ENCODE data around the gene KMO.

The KMO gene

GRCh38 chr1:241596633-241597032 is 64.5 kb downstream of the KMO start:
- DNase-seq (ENCODE audit: low spot score): no peak

- no peak for DNase-seq (ENCODE audit: low spot score)
Measured at GRCh38 chr1:241598249-241598648, 66.1 kb downstream of the KMO start.

GRCh38 chr1:241600496-241600901 is 68.3 kb downstream of the KMO start:
- DNase-seq (ENCODE audit: low spot score): no peak

- DNase-seq (ENCODE audit: low spot score): no peak
Measured at GRCh38 chr1:241603731-241604245, 71.6 kb downstream of the KMO start.

- no peak for DNase-seq (ENCODE audit: low spot score)
Measured at GRCh38 chr1:241605146-241605805, 73.1 kb downstream of the KMO start.

- DNase-seq (ENCODE audit: low spot score): no peak
Measured at GRCh38 chr1:241606544-241606943, 74.4 kb downstream of the KMO start.

- no peak for DNase-seq (ENCODE audit: low spot score)
Measured at GRCh38 chr1:241607497-241607896, 75.3 kb downstream of the KMO start.

GRCh38 chr1:241608379-241609033 is 76.3 kb downstream of the KMO start:
- no peak for DNase-seq (ENCODE audit: low spot score)

GRCh38 chr1:241610056-241610815 is 78.1 kb downstream of the KMO start:
- no peak for DNase-seq (ENCODE audit: low spot score)

- DNase-seq (ENCODE audit: low spot score): peak; percentile 74
Measured at GRCh38 chr1:241611063-241611462, 78.9 kb downstream of the KMO start.

GRCh38 chr1:241611736-241612135 is 79.6 kb downstream of the KMO start:
- DNase-seq (ENCODE audit: low spot score): no peak

- no peak for DNase-seq (ENCODE audit: low spot score)
Measured at GRCh38 chr1:241612533-241613477, 80.6 kb downstream of the KMO start.

GRCh38 chr1:241614144-241614543 is 82.0 kb downstream of the KMO start:
- DNase-seq (ENCODE audit: low spot score): no peak

GRCh38 chr1:241614572-241614971 is 82.4 kb downstream of the KMO start:
- no peak for DNase-seq (ENCODE audit: low spot score)

- DNase-seq (ENCODE audit: low spot score): no peak
Measured at GRCh38 chr1:241615043-241615974, 83.1 kb downstream of the KMO start.

GRCh38 chr1:241617426-241617825 is 85.2 kb downstream of the KMO start:
- DNase-seq (ENCODE audit: low spot score): no peak

- DNase-seq (ENCODE audit: low spot score): no peak
Measured at GRCh38 chr1:241622669-241623068, 90.5 kb downstream of the KMO start.

GRCh38 chr1:241624935-241625334 is 92.8 kb downstream of the KMO start:
- no peak for DNase-seq (ENCODE audit: low spot score)

GRCh38 chr1:241627453-241628259 is 95.5 kb downstream of the KMO start:
- peak; percentile 51 for DNase-seq (ENCODE audit: low spot score)

- DNase-seq (ENCODE audit: low spot score): no peak
Measured at GRCh38 chr1:241630005-241630404, 97.8 kb downstream of the KMO start.

Data from Ammon's horn (tissue), 1 donor.